GM12878 (cell line): ENCODE data around the gene TK1. TPM values are rescaled to one million over a fixed set of nuclear protein-coding genes. Genes with fewer than 3 reads are reported as not detected.

Experiments used
- ATAC-seq: fragments of 200-7000 bp; cut with Tn5 transposase; 3 replicates; pipeline ENCODE4 v1.9.1; 2020; ENCODE audit warnings: mild to moderate bottlenecking, moderate library complexity
- BruUV-seq: library from RNA; stranded (reverse); fragments of 400-500 nt; replicated peaks from 2 replicates; lab custom pipeline; 2021; lab: Mats Ljungman, UMichigan
- CTCF ChIA-PET: fragments of 300-600 bp; sonication (Branson Sonifier 250); formaldehyde crosslinking; extraction: SDS; loops from one replicate; lab custom pipeline; 2021; ENCODE audit warnings: inconsistent platforms; lab: Yijun Ruan, JAX
- POLR2A ChIA-PET: fragments of 350-600 bp; formaldehyde crosslinking; extraction: SDS; loops from one replicate; lab custom pipeline; 2021; ENCODE audit warnings: inconsistent platforms; lab: Charles Lee
- RAD21 ChIA-PET: fragments of 300-600 bp; sonication (Branson Sonifier 250); formaldehyde crosslinking; loops from one replicate; lab custom pipeline; 2023; ENCODE audit warnings: antibody characterized with exemption; ENCODE audit not compliant: unreplicated experiment; lab: Charles Lee
- SMC1A ChIA-PET: fragments of 300-600 bp; sonication (Branson Sonifier 250); formaldehyde crosslinking; loops from one replicate; lab custom pipeline; 2023; ENCODE audit not compliant: unreplicated experiment, uncharacterized antibody; lab: Charles Lee
- DNase-seq: peaks from one replicate; pipeline ENCODE4 v3.0.0-alpha.2; 2011; ENCODE audit warnings: low read depth, low spot score
- FAIRE-seq: peaks from 3 replicates; lab custom pipeline; 2011; peaks lifted over from hg19 to GRCh38; lab: Jason Lieb, UNC
- H2AFZ ChIP-seq: 2 replicates; pipeline ENCODE4 v1.6.0; 2011; ENCODE audit warnings: low read depth, low read length, control low read depth; ENCODE audit not compliant: control insufficient read depth
- H3K27ac ChIP-seq: 2 replicates; pipeline ENCODE4 v1.5.1; 2011; ENCODE audit warnings: control low read depth; ENCODE audit not compliant: control insufficient read depth, insufficient read depth
- H3K27me3 ChIP-seq, 2 experiments: replicated peaks in 1 of 2; 2 replicates each; pipeline versions ENCODE4 v1.6.0 to v1.6.1; 2011; ENCODE audit warnings: low read length in 1 of 2; ENCODE audit not compliant: control insufficient read depth in 2 of 2, insufficient read depth in 2 of 2
- H3K36me3 ChIP-seq, 2 experiments: 2 replicates each; pipeline ENCODE4 v1.5.1; 2011; ENCODE audit warnings: low read length in 1 of 2; ENCODE audit not compliant: control insufficient read depth in 2 of 2, insufficient read depth in 2 of 2
- H3K4me1 ChIP-seq: 2 replicates; pipeline ENCODE4 v1.6.1; 2011; ENCODE audit warnings: mild to moderate bottlenecking, low read length, moderate library complexity, mixed read lengths; ENCODE audit not compliant: control insufficient read depth, insufficient read depth
- H3K4me2 ChIP-seq: 2 replicates; pipeline ENCODE4 v1.6.0; 2011; ENCODE audit warnings: control low read depth; ENCODE audit not compliant: control insufficient read depth, insufficient read depth
- H3K4me3 ChIP-seq: fragments of 200-600 bp; sonication (generic); 2 replicates; pipeline ENCODE4 v1.5.1; 2016
- H3K79me2 ChIP-seq: 2 replicates; pipeline ENCODE4 v1.6.0; 2011; ENCODE audit warnings: low read length; ENCODE audit not compliant: control insufficient read depth, insufficient read depth
- H3K9ac ChIP-seq: 2 replicates; pipeline ENCODE4 v1.8.0; 2011; ENCODE audit warnings: low read length, control low read depth, mixed read lengths; ENCODE audit not compliant: control insufficient read depth, insufficient read depth
- H3K9me3 ChIP-seq: replicated peaks from 3 replicates; pipeline ENCODE4 v1.5.1; 2011; ENCODE audit warnings: mild to moderate bottlenecking, low read length; ENCODE audit not compliant: control insufficient read depth, insufficient read depth
- H4K20me1 ChIP-seq: 2 replicates; pipeline ENCODE4 v1.6.0; 2011; ENCODE audit not compliant: control insufficient read depth, insufficient read depth
- ATF7 ChIP-seq: fragments of 450-650 bp; IDR thresholded peaks from 2 replicates; pipeline ENCODE4 v1.6.1; 2016; ENCODE audit warnings: low read depth, mild to moderate bottlenecking
- CHD2 ChIP-seq: IDR thresholded peaks from 2 replicates; pipeline ENCODE4 v1.6.1; 2011; ENCODE audit warnings: low read depth, low read length, improper control_type of control experiment, borderline replicate concordance
- EED ChIP-seq: sonication (generic); IDR thresholded peaks from 2 replicates; pipeline ENCODE4 v1.6.1; 2016; ENCODE audit warnings: antibody characterized with exemption, low read depth
- HSF1 ChIP-seq: fragments of 150-350 bp; IDR thresholded peaks from 2 replicates; pipeline ENCODE4 v1.6.1; 2014; ENCODE audit warnings: mild to moderate bottlenecking, low read depth, low read length
- IKZF1 ChIP-seq: fragments of 450-650 bp; conservative IDR thresholded peaks from 2 replicates; pipeline ENCODE4 v1.6.1; 2017; ENCODE audit warnings: antibody characterized with exemption, mild to moderate bottlenecking
- IRF3 ChIP-seq: fragments of 450-650 bp; IDR thresholded peaks from 2 replicates; pipeline ENCODE4 v1.6.1; 2014; ENCODE audit warnings: mild to moderate bottlenecking
- PAX5 ChIP-seq: IDR thresholded peaks from 2 replicates; pipeline ENCODE4 v1.6.1; 2011; ENCODE audit warnings: low read depth, low read length, borderline replicate concordance
- SIX5 ChIP-seq: IDR thresholded peaks from 2 replicates; pipeline ENCODE4 v1.6.1; 2011; ENCODE audit warnings: mild to moderate bottlenecking, low read depth, low read length, moderate library complexity; ENCODE audit not compliant: severe bottlenecking
- SP1 ChIP-seq: IDR thresholded peaks from one replicate; pipeline ENCODE4 v1.6.1; 2011; ENCODE audit warnings: low read depth, low read length
- SUZ12 ChIP-seq: fragments of 200-600 bp; sonication (generic); IDR thresholded peaks from one replicate; pipeline ENCODE4 v1.6.1; 2018; ENCODE audit warnings: antibody characterized with exemption, mild to moderate bottlenecking; ENCODE audit not compliant: unreplicated experiment
- TCF3 ChIP-seq: IDR thresholded peaks from 2 replicates; pipeline ENCODE4 v1.6.1; 2012; ENCODE audit warnings: low read depth, mild to moderate bottlenecking, low read length, borderline replicate concordance; ENCODE audit not compliant: insufficient read depth
- ZBTB40 ChIP-seq: fragments of 450-650 bp; IDR thresholded peaks from 2 replicates; pipeline ENCODE4 v1.6.1; 2016; ENCODE audit warnings: mild to moderate bottlenecking, moderate library complexity, borderline replicate concordance
- ZNF592 ChIP-seq: fragments of 450-650 bp; IDR thresholded peaks from 2 replicates; pipeline ENCODE4 v1.6.1; 2017; ENCODE audit warnings: mild to moderate bottlenecking, moderate library complexity
- ZSCAN29 ChIP-seq: fragments of 450-650 bp; IDR thresholded peaks from 2 replicates; pipeline ENCODE4 v1.6.1; 2017; ENCODE audit warnings: mild to moderate bottlenecking, moderate library complexity
- WGBS: methylation state at CpG from one replicate; pipeline ENCODE4 v1.1.6; 2016; ENCODE audit warnings: low lambda C conversion rate; ENCODE audit not compliant: insufficient replicate concordance, insufficient coverage; ENCODE audit errors: missing lambda C conversion rate; 5-methylcytosine and 5-hydroxymethylcytosine counted together
- in situ Hi-C: fragments of 300-500 bp; cut with MboI; formaldehyde crosslinking; loops from 9 replicates; pipeline ENCODE4 v1.14.3; 2018; ENCODE audit warnings: mixed read lengths
- intact Hi-C: fragments of 100-400 bp; cut with micrococcal nuclease; formaldehyde crosslinking; loops from one replicate; pipeline ENCODE4 v1.14.2; 2022; ENCODE audit not compliant: unreplicated experiment
- polyA plus RNA-seq, 11 experiments: library from polyadenylated mRNA; depleted of rRNA in 4 of 11; unstranded in 6 of 11; stranded (reverse) in 5 of 11; fragments of >200 nt; fragmentation: Nextera tagmentation in 4 of 11; fragmentation: Illumina TruSeq in 1 of 11; extraction: Ambion mirVana in 4 of 11; extraction: Trizol in 1 of 11; gene quantifications; 1 replicate in 1 of 11; 2 replicates in 10 of 11; pipeline versions ENCODE4 v1.2.1 to v1.2.3, GENCODE V29; 2011 to 2016; ENCODE audit warnings: inconsistent platforms in 2 of 11, missing spikeins in 2 of 11, low read depth in 1 of 11
- total RNA-seq, 4 experiments: library from RNA; depleted of rRNA in 3 of 4; stranded (reverse); fragments of >200 nt in 3 of 4; fragmentation: Illumina TruSeq in 1 of 4; extraction: Trizol in 1 of 4; gene quantifications; 2 replicates each; pipeline versions ENCODE4 v1.2.1 to v1.2.3, GENCODE V29; 2013 to 2021

TK1 gene
- total and polyA plus RNA-seq, 10 of the 15 experiments (the other 5 are each of a cell fraction or from before 2014, with no cell fraction given), result 4.6 to 175 (median 77.9) TPM

GRCh38 chr17:78202666-78203065 lies 15.8 kb upstream of the TK1 start:
- ChIA-PET CTCF (interaction anchor here (0.5 to 2.3 kb wide), 5 partner anchors 26 to 219 kb away, joined by 3 to 8 read pairs (median 3); no protein-coding TSS in a partner anchor), POLR2A (interaction anchor here (0.6 kb wide), 1 partner anchor 97 kb away, joined by 5 read pairs; no protein-coding TSS in a partner anchor), SMC1A (no interaction called here), RAD21 (interaction anchor here (0.8 kb wide), 1 partner anchor 118 kb away, joined by 3 read pairs; no protein-coding TSS in a partner anchor)
- H3K79me2 ChIP-seq, result no peaks in the 10 kb centered on the region; the same call in 1 of the 2 replicates
- no peak for DNase-seq
- H3K36me3 ChIP-seq, result peaks cover 6 to 13% of the 10 kb centered on the region in 2 experiments; a peak in 3 of 4 replicates
- WGBS, result 89% methylated on average over 8 of the region's 8 CpGs
- H4K20me1 ChIP-seq, result no peaks in the 10 kb centered on the region
- no peak overlapping the region for H3K9ac ChIP-seq
- intact Hi-C loops, result no loop called here
- H3K27me3 ChIP-seq, result no peaks in the 10 kb centered on the region
- no TSS peak for BruUV-seq
- no peak for FAIRE-seq
- H3K4me3 ChIP-seq, result no peak overlapping the region
- ATAC-seq, result no peak
- H3K27ac ChIP-seq, result no peak overlapping the region
- in situ Hi-C loops, result no loop called here
- H3K9me3 ChIP-seq, result no peaks in the 10 kb centered on the region; the same call in 2 of the 3 replicates
- no peak overlapping the region for H2AFZ ChIP-seq
- H3K4me2 ChIP-seq, result no peak overlapping the region
- H3K4me1 ChIP-seq, result peaks cover 7% of the 10 kb centered on the region
- TF ChIP-seq PAX5, result no peak
- TF ChIP-seq IKZF1, result no peak
- no peak for TF ChIP-seq ZBTB40
- no peak for TF ChIP-seq SIX5
- no peak for TF ChIP-seq SUZ12
- TF ChIP-seq TCF3, result no peak
- TF ChIP-seq IRF3, result no peak
- TF ChIP-seq SP1, result no peak
- TF ChIP-seq ATF7, result no peak
- TF ChIP-seq ZNF592, result no peak
- TF ChIP-seq EED, result no peak
- no peak for TF ChIP-seq ZSCAN29
- no peak for TF ChIP-seq CHD2
- no peak for TF ChIP-seq HSF1
